Measurements from ENCODE around the gene TMEM232. TPM values are rescaled to one million over a fixed set of nuclear protein-coding genes. Genes with fewer than 3 reads are reported as not detected.

Gene TMEM232
- total RNA-seq, 1 experiment from 2014 or later, result 1.6 TPM

DNA sequence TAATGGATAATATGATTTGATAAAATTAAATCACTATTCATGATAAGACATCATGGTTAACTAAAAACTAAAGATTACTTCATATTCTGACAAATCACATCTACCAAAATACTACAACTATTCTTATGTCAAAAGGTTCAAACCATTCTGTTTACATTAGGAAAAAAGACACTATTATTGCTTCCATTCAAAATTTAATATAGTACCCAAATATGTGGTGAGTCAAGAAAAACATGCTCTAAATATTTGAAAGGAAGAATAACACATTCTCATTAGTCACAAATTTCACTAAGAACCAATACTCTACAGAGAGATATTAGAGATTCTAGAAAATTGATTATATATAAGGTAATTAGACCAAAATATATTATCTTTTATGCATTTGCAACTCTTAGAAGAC lies 234.0 kb downstream of the TMEM232 start:
- Mint-ChIP-seq H3K4me1 (peaks cover 6% of the 10 kb centered on the region in 2 experiments), H3K36me3 (ENCODE audit: insufficient read depth in 1 of 3, low read depth in 3 of 3) (peaks cover 0 to 2% (median under 1%) of the 10 kb centered on the region in 3 experiments; a peak in 1 of 7 replicates), H3K27me3 (ENCODE audit: low read depth) (no peaks in the 10 kb centered on the region), H3K27ac (no peak overlapping the region), H3K4me3 (no peak overlapping the region), H3K9me3 (no peaks in the 10 kb centered on the region; a peak in 1 of 5 replicates)
- no peak overlapping the region for H2BK120ac ChIP-seq (ENCODE audit: low read depth, low read length, poor library complexity, severe bottlenecking)
- H4K5ac ChIP-seq (ENCODE audit: insufficient read length, low read depth, low read length), result no peak overlapping the region
- H3K18ac ChIP-seq (ENCODE audit: insufficient read length, low read depth, low read length), result no peak overlapping the region
- H4K91ac ChIP-seq (ENCODE audit: insufficient read length, low read depth, low read length), result no peak overlapping the region
- H4K20me1 ChIP-seq (ENCODE audit: control insufficient read depth, insufficient read depth, insufficient read length), result no peaks in the 10 kb centered on the region
- H3K79me1 ChIP-seq (ENCODE audit: insufficient read depth, low read depth, low read length, poor library complexity, severe bottlenecking), result no peaks in the 10 kb centered on the region
- no peak overlapping the region for H3K56ac ChIP-seq (ENCODE audit: insufficient read length, low read depth, low read length)
- no peak for TF ChIP-seq CTCF (conservative IDR thresholded peaks at IDR 0.05)
- H3K4ac ChIP-seq (ENCODE audit: low read depth, low read length), result no peak overlapping the region
- H3K14ac ChIP-seq (ENCODE audit: insufficient read depth, low read length), result no peak overlapping the region
- H2AFZ ChIP-seq (ENCODE audit: low read length), result no peak overlapping the region
- no peak overlapping the region for H2BK5ac ChIP-seq (ENCODE audit: insufficient read length, low read length)
- H3T11ph ChIP-seq (ENCODE audit: low read length), result no peak overlapping the region
- H2BK12ac ChIP-seq (ENCODE audit: insufficient read length, low read depth, low read length), result no peak overlapping the region
- no peak overlapping the region for H2BK20ac ChIP-seq (ENCODE audit: low read depth, low read length, poor library complexity, severe bottlenecking)
- no peaks in the 10 kb centered on the region for H3K27me3 ChIP-seq (ENCODE audit: insufficient read depth, low read length)
- H3K79me2 ChIP-seq (ENCODE audit: insufficient read depth, low read length), result no peaks in the 10 kb centered on the region
- no peaks in the 10 kb centered on the region for H3K23me2 ChIP-seq (ENCODE audit: insufficient read length, low read depth, low read length, poor library complexity, severe bottlenecking)
- H2BK15ac ChIP-seq (ENCODE audit: low read depth, low read length), result no peak overlapping the region
- H4K8ac ChIP-seq (replicated peaks; ENCODE audit: insufficient read length, low read depth, low read length), result no peak overlapping the region
- no peak overlapping the region for H3K27ac ChIP-seq (ENCODE audit: insufficient read length, low read depth, low read length)
- H3K23ac ChIP-seq (ENCODE audit: insufficient read length, low read depth, low read length), result no peak overlapping the region
- no peak overlapping the region for H2AK5ac ChIP-seq (ENCODE audit: insufficient read length, low read length)
- no peak overlapping the region for H3K4me2 ChIP-seq (ENCODE audit: insufficient read depth, insufficient read length, low read length)
- no peak for DNase-seq
- H3K9me3 ChIP-seq (ENCODE audit: control insufficient read depth, low read depth, low read length), result no peaks in the 10 kb centered on the region
- H3K4me1 ChIP-seq (ENCODE audit: insufficient read depth, low read length), result no peaks in the 10 kb centered on the region
- H3K9ac ChIP-seq (ENCODE audit: extremely low read depth, insufficient read length, low read length), result no peak overlapping the region

All from H9 (cell line).